ENCODE data around the gene METAP1.

The METAP1 gene

DNA sequence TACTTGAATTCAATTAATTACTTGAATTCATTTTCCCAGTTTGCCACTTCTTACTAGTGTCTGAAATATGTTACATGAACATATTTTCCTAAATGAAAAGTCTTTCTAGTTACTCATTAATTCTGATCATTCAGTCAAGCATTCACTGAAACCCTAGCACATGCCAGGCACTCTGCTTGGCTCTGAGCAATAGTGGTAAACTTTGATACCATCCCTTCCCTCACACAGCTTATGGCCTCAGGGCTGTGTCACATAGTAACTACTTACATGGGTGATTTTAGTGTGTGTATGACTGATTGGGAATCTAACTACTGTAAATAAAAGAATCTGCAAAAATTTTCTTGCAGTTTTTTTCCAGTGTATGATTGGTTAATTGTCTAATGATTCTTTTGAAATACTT is 32.7 kb downstream of the METAP1 start:
- no peak overlapping the region for H3K4me3 ChIP-seq (ENCODE audit: low read depth, low read length)
- TF ChIP-seq, protein P1, sequence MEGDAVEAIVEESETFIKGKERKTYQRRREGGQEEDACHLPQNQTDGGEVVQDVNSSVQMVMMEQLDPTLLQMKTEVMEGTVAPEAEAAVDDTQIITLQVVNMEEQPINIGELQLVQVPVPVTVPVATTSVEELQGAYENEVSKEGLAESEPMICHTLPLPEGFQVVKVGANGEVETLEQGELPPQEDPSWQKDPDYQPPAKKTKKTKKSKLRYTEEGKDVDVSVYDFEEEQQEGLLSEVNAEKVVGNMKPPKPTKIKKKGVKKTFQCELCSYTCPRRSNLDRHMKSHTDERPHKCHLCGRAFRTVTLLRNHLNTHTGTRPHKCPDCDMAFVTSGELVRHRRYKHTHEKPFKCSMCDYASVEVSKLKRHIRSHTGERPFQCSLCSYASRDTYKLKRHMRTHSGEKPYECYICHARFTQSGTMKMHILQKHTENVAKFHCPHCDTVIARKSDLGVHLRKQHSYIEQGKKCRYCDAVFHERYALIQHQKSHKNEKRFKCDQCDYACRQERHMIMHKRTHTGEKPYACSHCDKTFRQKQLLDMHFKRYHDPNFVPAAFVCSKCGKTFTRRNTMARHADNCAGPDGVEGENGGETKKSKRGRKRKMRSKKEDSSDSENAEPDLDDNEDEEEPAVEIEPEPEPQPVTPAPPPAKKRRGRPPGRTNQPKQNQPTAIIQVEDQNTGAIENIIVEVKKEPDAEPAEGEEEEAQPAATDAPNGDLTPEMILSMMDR (IDR thresholded peaks at IDR 0.05; ENCODE audit: low read depth, low read length, missing control alignments): no peak
- no peak for DNase-seq (ENCODE audit: low read depth)
- in situ Hi-C loops (cut with HindIII; ENCODE audit: low sequenced_read_pairs): no loop called here

DNA sequence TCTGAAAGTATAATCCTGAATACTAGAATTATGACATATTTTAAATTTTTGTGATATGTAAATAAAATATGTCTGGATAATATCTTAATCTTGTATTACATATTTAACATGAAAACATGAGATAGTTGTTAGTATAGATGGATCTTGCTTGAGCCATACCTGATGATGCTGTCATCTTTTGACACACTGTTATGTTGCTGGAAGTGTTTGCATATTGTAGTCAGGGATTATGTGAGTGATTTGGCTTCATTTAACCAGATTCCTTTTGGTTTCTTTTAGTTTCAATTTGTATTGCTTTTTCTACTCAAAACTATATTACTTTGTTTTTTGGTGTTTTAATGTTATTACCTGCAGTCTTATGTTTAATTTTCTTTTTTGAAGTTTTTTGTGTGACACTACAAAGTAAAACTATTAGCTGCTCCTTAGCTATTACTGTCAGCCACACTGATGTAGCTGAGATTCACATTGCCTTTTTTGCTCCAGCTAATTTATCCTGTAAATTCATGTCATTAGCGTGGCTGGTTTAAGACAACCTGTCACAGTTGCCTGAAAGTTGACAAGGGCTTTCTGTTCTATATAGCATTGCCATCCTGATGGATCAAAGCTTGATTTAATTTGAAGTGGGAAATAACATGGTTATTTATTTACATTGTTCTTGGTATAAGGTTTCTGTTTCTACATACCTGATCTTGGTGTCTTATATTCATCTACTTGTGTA is 33.7 kb downstream of the METAP1 start:
- H3K4me3 ChIP-seq (ENCODE audit: low read depth, low read length): no peak overlapping the region
- TF ChIP-seq, protein P1 (IDR thresholded peaks at IDR 0.05; ENCODE audit: low read depth, low read length, missing control alignments): no peak
- in situ Hi-C loops (cut with HindIII; ENCODE audit: low sequenced_read_pairs): no loop called here
- DNase-seq (ENCODE audit: low read depth): no peak

- in situ Hi-C loops (cut with HindIII; ENCODE audit: low sequenced_read_pairs): no loop called here
- DNase-seq (ENCODE audit: low read depth): no peak
- TF ChIP-seq, protein P1 (IDR thresholded peaks at IDR 0.05; ENCODE audit: low read depth, low read length, missing control alignments): no peak
- no peak overlapping the region for H3K4me3 ChIP-seq (ENCODE audit: low read depth, low read length)
Measured at GRCh38 chr4:99029852-99030251, 34.3 kb downstream of the METAP1 start.

DNA sequence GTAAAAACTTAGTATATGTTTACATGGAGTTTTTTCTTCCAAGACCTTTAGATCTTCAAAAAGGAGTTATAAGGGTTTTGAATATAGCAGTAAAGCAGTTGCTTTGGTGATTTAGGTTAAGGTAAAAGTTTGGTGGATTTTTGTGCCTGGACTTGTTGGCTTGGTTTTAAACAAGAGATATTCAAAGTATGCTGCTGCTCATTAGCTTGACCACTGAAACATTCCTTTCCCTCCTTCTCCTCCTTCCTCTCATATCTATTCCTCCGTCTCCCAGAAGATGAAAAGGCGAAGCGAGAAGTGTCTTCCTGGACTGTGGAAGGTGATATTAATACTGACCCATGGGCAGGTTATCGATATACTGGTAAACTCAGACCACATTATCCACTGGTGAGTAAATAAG is 38.4 kb downstream of the METAP1 start:
- in situ Hi-C loops (cut with HindIII; ENCODE audit: low sequenced_read_pairs): no loop called here
- no peak overlapping the region for H3K4me3 ChIP-seq (ENCODE audit: low read depth, low read length)
- peak; percentile 20 for DNase-seq (ENCODE audit: low read depth)
- TF ChIP-seq, protein P1 (IDR thresholded peaks at IDR 0.05; ENCODE audit: low read depth, low read length, missing control alignments): no peak

GRCh38 chr4:99038213-99038612 is 42.7 kb downstream of the METAP1 start:
- H3K4me3 ChIP-seq (ENCODE audit: low read depth, low read length): no peak overlapping the region
- TF ChIP-seq, protein P1 (IDR thresholded peaks at IDR 0.05; ENCODE audit: low read depth, low read length, missing control alignments): no peak
- no peak for DNase-seq (ENCODE audit: low read depth)
- in situ Hi-C loops (cut with HindIII; ENCODE audit: low sequenced_read_pairs): no loop called here

DNA sequence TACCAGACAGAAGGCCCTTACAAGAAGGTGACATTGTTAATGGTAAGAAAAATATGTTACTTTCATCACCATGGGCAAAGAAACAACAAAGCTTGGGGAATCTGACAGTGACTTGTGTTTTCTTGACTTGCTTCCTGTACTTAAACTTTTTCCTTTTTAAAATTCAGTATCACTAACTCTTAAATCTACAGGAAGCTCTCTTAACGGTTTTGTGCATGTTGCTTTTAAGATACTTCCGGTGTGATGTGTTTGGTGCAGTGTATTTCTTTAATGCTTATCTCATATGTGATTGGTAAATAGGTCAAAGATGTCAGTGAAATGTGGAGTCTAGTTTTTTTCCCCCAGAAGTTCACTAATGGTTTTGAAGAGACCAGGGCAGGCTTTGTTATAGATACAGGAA is 47.8 kb downstream of the METAP1 start:
- no peak overlapping the region for H3K4me3 ChIP-seq (ENCODE audit: low read depth, low read length)
- TF ChIP-seq, protein P1 (IDR thresholded peaks at IDR 0.05; ENCODE audit: low read depth, low read length, missing control alignments): no peak
- in situ Hi-C loops (cut with HindIII; ENCODE audit: low sequenced_read_pairs): no loop called here
- no peak for DNase-seq (ENCODE audit: low read depth)

Data from astrocyte of the cerebellum (primary cell).